Stimulated activated CD4-positive, alpha-beta T cell treated with anti-CD3 and anti-CD28 coated beads, Interleukin-1b, Interleukin-23, amount 100 ng/mL, for 48 hours (primary cell): ENCODE results near the gene COL8A2.

Experiments
- DNase-seq: peaks from one replicate; pipeline ENCODE4 v3.0.0-alpha.2; 2020

The COL8A2 gene

GRCh38 chr1:36087233-36088123 is 37.5 kb downstream of the COL8A2 start:
- DNase-seq: no peak

DNA sequence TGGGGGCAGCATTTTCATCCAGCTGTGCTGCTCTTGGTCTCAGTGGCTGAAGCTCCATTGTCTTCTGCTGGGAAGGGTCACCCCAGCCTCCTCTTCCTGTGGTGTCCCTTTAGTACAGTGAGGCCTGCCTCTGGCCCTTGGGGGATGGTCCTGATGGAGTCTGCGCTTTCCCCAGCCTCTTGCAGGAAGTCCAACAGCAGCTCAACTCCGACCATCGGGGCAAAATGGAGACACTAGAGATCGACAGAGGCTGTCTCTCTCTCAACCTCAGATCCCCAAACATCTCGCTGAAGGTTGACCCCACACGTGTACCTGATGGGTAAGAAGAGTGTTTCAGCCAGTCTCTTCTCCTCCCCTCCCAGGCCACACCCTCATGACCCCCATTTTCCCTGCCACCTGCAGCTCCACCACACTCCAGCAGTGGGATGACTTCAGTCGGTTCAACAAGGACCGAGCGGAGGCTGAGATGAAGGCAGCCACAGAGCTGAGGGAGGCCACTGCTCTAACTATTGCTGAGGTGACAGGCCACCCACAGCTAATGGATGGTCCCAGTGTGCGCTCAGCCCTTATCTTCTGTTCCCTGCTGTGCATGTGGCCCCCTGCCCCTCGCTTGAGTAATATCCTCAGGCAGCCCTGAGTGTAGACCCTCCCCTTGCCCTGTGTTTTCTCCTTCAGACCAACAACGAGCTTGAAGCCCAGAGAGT is 38.3 kb downstream of the COL8A2 start:
- no peak for DNase-seq

- no peak for DNase-seq
These were observed 39.1 kb downstream of the COL8A2 start for GRCh38 chr1:36085686-36086526.

- no peak for DNase-seq
These were observed 39.9 kb downstream of the COL8A2 start for GRCh38 chr1:36085126-36085525.

DNA sequence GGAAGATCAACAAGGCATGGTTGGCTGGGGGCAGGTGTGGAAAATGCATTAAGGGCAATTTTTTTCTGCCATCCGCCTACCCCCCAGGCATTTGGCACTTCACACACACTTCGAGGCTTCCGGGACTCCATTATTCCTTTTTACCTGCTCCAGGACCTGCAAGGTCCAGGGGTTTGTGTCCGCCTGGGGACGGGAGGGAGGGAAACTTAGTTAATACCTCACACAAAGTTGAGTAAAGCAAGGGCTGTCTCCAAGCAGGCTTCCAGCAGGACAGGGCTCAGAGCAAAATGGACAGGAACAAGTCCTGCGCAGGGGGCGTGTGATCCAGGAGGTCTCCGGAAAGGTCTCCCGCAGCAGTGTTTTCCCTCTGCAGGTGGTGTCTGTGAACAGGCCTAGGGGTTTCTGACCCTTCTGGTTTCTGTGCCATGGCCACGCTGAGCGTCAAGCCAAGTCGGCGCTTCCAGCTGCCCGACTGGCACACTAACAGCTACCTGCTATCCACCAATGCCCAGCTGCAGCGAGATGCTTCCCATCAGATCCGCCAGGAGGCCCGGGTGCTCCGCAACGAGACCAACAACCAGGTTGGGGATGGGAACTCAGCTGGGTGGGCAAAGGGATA is 40.4 kb downstream of the COL8A2 start:
- no peak for DNase-seq

- DNase-seq: no peak
These were observed 41.2 kb downstream of the COL8A2 start, which contains the start of gene TEKT2 for GRCh38 chr1:36083635-36084496. Gene TEKT2, plus strand, starts transcription at chr1:36084094. Its CDS starts 828 bp downstream, at chr1:36084922.

DNA sequence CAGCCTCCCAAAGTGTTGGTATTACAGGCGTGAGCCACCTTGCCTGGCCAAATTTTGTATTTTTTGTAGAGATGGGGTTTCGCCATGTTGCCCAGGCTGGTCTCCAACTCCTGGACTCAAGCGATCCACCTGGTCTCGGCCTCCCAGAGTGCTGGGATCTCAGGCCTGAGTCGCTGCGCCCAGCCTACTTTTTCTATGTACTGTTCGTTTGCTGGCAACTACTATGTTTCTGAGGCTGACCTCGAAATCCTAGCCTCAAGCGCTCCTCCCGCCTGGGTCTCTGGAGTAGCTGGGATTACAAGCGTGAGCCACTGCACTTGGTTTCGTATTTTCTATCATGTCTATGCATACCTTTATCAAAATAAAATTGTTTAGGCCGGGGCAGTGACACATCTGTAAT is 41.8 kb downstream of the COL8A2 start:
- no peak for DNase-seq

DNA sequence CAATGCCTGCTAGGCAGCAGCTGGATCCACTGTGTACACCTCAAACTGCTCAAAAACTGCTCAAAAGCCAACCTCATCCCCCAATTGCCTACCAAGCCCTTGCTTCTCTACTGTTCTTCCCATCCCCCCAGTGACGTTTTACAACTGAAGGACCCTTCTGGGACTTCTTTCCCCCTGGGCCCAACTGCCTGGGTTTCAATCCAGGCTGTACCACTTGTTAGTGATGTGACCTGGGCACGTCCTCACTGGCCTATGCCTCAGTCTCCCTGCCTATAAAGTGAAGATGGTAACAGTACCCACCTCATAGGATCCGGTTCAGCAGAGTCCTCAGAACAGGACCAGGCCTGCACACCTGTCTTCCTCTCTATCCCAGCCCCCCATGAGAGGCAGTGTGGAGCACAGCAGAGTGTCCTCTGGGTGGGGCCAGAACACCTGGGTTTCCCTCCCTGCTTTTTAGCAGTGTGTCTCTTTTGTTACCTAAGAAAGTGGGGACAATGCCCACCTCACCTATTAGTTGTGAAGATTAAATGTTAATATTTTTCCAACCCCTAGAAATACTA is 43.0 kb downstream of the COL8A2 start:
- no peak for DNase-seq

DNA sequence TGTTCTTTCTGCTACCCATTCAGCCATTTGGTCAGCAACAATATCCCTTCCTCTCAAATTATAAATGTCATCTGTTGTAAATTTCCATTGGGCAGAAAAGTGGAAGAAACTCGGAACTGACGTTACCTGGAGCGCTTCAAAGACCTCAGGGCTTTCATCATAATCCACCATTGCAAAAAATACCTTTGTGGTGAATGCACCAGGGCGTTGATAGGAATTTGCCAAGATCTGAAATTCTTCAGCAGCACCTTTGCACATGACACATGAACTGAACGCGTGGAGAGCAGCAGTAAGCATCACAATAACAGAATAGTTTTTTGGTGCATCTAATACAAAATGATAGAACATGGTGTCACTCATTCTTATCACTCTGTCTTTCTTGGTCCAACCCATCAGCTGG is 44.2 kb downstream of the COL8A2 start:
- no peak for DNase-seq

DNA sequence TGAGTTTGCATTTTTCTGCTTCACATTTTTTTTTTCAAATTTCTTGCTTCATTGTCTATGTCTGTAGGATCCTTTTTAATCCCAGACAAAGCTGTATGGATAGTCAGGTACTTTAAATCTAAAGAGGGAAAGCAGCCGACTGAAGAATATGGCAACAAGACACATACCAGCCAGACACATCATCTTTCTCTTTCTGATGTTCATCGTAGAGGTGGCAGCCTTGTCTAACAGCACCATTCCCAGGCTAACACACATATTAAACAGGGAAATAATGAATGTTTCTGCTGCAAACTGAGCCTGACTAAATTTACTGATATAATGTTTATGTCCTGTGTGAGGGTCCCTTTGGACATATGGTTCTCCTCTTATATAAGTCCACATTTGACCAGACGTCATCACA is 44.8 kb downstream of the COL8A2 start:
- no peak for DNase-seq

DNA sequence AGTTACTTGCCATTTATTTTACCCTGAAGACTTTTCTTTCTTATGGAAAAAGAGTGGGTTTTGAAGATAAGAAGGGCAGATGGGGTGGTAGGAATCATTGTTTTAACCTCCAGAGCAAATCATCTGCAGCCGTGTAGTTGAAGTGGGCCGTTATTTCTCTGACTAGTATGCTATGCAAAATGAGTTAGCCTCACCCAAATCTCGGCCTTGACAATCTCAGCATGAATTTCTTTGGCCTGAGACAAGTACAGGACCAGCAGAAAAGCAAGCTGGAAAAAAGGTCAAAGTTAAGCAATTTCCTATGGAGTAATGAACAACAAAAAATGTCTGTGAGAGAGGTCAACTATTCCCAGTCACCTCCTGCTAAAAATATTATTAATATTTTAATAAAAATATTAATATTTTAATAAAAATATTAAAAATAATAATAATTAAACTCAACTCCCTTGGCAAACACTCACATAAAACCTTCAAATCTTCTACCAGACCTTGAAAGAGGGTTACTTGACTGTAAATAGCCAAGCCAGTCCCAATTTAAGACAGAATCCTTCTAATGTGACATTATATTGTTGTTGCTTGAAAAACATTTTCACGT is 47.9 kb downstream of the COL8A2 start:
- DNase-seq: no peak

GRCh38 chr1:36070349-36070748 is 54.7 kb downstream of the COL8A2 start:
- DNase-seq: no peak

GRCh38 chr1:36068866-36069265 is 56.2 kb downstream of the COL8A2 start:
- no peak for DNase-seq

- no peak for DNase-seq
These were observed 57.2 kb downstream of the COL8A2 start for GRCh38 chr1:36067871-36068270.

- no peak for DNase-seq
These were observed 62.7 kb downstream of the COL8A2 start for GRCh38 chr1:36062315-36062714.

GRCh38 chr1:36055706-36056105 is 69.3 kb downstream of the COL8A2 start:
- no peak for DNase-seq

DNA sequence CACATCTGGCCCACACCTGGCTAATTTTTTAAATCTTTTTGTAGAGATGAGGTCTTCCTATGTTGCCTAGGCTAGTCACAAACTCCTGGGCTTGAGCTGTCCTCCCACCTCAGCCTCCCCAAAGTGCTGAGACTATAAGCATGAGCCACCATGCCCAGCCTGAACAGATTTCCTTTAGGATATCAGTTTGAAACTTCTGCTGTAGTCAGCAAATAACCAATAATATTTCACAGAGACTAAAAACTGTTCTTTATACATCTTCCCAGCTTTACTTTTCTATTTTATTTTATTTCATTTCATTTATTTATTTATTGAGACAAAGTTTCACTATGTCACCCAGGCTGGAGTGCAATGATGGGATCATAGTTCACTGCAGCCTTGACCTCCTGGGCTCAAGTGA is 71.0 kb downstream of the COL8A2 start:
- DNase-seq: no peak

- DNase-seq: no peak
These were observed 73.2 kb downstream of the COL8A2 start for GRCh38 chr1:36051821-36052220.
